NCI-H2081 treated with DMSO at 0.1 percent for 48 hours (cell line): Measurements from ENCODE around the gene TMEM178A.

Source experiments
- DNase-seq: peaks from one replicate; lab custom pipeline; 2025; lab: John Stamatoyannopoulos, UW

The TMEM178A gene

DNA sequence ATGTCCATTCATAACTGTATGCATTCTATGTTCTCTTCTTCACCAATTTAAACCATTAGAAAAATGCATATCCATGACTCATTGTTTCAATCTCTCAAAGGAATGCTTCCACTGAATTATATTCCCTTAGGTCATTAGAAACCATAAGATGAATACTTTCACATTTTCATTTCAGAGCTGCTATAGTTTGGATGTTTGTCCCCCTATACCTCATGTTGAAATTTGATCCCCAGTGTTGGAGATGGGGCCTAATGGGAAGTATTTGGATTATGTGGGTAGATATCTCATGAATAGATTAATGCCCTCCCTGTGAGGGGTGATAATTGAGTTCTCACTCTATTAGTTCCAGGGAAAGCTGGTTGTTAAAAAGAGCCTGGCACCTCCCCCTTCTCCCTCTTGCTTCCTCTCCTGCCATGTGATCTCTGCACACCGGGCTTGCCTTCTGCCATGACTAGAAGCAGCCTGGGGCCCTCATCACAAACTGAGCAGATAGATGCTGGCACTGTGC lies 77.6 kb downstream of the TMEM178A start:
- no peak for DNase-seq

DNA sequence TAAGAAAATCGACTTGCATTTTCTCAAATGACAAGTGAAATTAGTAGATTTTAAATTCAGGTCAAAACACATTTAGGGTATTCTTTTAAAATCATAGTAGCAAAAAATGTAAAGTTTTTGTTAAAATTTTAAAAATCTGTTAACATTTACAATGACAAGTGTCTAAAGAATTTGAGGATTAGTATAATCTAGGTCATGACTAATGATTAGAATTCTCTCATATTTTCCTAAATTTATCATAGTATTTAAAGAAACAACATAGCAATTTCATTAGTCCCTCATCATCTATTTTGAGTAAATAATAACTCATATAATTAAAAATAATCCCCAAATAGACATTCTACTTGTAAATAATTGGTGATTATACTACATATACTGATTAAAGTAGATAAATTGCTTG lies 89.7 kb downstream of the TMEM178A start:
- no peak for DNase-seq

- no peak for DNase-seq
These were observed 91.4 kb downstream of the TMEM178A start for GRCh38 chr2:39757156-39757555.

DNA sequence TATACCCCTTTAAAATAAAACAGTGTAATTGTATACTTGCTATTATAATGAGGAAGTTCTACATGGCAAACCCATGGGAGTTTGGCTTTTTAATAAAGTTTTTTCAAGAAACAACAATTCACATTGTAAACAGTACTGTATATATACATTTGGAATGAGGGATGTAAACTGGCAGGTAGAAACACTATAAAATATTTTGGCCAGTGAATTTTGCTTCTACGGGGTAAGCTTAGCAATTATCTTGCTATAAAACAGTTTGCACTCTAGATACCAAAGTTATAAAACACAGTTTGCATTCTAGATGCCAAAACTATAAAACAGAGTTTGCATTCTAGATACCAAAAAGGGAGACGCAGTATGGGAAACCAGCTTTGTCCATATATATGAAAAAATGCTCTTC lies 96.7 kb downstream of the TMEM178A start:
- DNase-seq = no peak
